ENCODE results near the gene ENO2.

DNA sequence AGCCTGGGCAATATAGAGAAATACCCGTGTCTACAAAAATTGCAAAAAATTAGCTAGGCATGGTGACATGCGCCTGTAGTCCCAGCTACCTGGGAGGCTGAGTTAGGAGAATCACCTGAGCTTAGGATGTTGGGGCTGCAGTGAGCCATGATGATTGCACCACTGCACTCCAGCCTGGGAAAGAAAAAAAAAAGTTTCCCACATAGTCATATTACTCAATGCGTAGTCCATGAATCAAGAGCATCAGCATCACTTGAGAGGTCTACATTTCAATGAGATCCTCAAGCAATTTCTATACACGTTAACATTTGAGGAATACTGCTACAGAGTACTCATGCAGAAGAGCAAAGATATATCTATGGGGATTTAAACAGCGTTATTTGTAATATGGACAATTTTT is 15.0 kb upstream of the ENO2 start:
- TF ChIP-seq, protein P1, sequence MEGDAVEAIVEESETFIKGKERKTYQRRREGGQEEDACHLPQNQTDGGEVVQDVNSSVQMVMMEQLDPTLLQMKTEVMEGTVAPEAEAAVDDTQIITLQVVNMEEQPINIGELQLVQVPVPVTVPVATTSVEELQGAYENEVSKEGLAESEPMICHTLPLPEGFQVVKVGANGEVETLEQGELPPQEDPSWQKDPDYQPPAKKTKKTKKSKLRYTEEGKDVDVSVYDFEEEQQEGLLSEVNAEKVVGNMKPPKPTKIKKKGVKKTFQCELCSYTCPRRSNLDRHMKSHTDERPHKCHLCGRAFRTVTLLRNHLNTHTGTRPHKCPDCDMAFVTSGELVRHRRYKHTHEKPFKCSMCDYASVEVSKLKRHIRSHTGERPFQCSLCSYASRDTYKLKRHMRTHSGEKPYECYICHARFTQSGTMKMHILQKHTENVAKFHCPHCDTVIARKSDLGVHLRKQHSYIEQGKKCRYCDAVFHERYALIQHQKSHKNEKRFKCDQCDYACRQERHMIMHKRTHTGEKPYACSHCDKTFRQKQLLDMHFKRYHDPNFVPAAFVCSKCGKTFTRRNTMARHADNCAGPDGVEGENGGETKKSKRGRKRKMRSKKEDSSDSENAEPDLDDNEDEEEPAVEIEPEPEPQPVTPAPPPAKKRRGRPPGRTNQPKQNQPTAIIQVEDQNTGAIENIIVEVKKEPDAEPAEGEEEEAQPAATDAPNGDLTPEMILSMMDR (IDR thresholded peaks at IDR 0.05), result no peak
- no peak for TF ChIP-seq POLR2A (IDR thresholded peaks at IDR 0.05)
- no peak for TF ChIP-seq POLR2AphosphoS5 (IDR thresholded peaks at IDR 0.05)

All from upper lobe of left lung (tissue), 4 donors.